Hematopoietic multipotent progenitor cell treated with erythropoietin and hydrocortisone succinate and interleukin-3 and kit ligand, for 17 days (in vitro differentiated cells): ENCODE data around the gene FAT1.

Source experiments
- DNase-seq: peaks from one replicate; pipeline ENCODE4 v3.0.0-alpha.2; 2015; ENCODE audit warnings: low spot score

Gene FAT1

DNA sequence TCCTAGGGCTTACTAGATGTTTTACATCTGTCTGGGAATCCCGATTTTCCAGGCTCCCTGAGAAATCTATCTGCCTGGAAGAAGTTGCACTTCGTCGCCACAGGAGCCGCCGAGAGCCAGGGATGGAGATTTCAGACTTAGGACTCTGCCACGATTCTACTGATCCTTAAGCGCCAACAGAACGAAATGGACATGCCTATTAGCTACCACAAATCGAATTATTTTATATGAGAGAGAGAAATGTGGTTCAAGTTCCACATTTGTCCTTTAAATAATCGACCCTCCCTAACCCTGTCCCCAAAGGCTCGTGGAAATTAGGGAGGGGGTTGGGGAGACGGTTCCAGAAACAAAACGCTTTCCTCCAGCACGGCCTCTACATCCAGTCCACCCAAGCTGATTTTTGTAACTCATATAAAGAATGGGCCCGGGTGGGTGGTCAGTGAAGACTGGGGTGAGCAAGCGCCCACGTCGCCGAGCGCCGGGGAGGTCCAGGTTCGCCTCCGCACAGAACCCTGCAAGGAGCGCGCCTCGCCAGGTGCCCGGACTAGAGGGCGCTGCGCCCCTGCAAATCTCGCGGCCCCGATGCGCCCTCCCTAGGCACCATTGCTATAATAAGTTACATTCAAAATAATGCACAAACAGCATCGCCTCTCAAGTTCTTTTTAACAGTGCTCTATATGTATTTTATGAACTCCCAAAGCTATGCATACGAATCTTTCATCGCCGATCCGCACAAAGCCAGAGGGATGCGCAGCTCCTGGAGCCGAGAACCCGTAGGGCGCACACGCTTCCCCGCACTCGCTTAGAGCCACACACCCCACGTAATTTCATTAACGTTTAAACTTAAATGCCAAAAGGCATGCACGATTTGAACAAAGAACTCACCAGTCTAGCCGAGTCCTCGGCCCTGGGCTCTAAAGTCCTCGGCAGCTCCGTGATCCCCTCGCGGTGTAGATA, 2.1 kb upstream of the FAT1 start:
- peak; percentile 28 for DNase-seq

DNA sequence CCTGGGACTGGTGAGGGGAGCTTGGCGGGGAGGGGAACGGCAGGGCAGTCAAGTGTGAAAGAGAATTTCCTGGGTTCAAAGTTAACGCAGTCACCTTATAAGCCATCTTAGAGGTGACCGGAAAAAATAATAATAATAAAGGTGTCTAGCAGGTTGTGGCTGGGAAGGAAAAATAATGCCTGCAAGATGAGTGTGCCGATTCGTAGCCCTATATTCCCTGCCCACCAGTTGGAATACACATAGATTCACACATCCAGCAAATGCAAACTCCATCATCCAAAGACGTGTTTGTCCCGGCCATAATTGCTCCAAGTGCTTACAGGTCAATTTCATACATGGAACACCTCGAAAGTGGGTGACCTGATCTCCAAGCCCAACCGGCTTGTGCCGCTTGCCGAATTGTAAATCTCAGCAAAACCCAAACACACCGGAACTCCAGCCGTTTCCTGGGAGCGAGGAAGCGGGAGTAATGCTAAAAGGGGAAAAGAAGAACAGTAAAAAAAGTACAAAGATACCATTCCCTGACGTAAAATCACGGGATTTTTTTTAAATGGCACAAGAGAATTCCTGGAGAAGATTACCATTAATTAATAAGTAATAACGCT, 1.3 kb upstream of the FAT1 start:
- DNase-seq, result no peak

DNA sequence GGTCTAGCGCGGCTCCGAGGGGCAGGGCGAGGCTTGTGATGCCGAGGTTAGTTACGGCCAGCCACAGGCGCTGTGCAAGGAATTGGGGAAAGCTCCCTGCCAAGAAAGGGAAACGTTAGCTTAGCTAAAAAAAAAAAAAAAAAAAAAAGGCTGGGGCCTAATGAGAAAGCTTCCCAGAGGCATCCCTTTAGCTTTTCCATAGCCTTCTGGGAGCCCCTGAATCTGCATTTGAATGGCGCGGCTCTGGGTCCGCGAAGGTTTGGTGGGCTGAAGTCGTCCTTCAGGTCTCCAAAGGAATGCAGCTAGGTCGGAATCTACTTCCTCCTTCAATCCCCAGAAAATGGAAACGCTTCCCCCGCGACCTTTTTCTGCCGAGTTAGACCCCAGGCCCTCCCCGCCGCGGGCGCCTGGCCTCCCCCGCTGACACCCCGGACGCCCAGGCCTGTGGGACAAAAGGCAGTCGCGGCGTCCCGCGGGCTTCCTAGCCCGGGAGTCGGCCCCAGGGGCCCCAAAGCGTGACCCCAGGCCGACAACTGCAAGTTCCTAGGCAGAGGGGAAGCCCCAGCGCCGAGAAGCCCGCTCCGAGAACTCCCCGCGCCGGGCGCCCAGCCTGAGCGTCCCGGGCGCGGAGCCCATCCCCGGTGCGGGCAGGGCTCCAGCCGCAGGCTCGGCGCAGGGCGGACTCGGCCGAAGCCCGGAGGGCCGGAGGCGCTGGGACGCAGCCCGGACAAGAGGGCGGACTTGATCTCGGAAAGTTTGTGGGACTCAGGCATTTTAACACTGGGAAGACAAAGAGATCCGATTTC, 605 bp upstream of the FAT1 start:
- DNase-seq, result no peak

DNA sequence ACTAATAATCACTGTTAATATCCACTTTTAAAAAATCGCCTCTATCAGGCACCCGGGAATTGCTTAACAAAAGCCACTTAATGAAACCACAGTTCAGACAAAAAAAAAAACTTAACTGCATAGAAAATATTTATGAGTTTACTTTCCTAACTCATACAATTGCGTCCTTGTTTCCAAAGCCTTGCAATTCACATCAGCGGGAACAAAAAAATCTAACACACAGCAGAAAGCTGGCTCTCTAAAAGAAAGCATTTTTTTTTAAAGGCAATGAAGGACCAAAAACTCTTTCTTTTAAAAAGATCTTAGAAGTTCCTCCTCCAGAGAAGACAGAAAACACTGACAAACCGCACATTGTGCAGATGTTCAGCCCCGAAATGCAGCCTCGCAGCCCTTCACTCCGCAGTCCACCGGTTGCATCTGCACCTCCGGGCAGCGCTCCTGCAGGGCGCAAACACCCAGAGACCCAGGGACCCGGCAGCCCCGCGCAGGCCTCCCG, 812 bp downstream of the FAT1 start:
- DNase-seq, result no peak

DNA sequence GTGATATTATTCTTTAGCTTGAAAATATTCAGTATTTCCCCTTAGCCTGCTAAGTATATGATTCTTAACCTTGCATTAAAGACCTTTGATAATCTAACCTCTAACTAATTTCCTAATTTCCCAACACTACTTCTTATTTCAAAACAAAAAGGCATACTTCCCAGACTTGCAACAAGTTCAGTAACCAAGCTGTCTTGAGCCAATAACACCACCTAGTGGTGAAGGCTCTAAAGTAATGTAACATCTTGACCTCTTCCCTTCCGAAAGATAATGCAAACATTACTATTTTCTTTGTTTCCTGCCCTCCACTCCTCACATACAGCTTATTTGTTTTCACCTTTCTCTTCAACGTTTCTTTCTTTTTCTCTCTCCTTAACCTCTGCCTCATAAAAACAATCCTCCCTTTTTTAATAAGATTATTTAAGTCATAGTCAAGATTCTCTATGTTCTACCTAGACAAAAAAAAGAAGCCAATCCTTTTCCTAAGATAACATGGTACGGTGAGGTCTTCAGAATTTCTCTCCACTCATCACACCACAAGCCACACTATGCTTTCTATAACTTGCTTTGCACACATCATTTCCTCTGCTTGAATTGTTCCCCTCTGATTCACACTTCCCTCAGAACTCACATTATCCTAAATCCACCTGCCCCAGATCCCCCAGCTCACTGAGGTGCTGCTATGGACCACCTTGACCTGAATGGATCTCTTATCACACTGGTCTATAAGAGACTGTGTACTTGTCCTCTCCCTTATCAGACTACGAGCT, 3.5 kb downstream of the FAT1 start:
- no peak for DNase-seq

DNA sequence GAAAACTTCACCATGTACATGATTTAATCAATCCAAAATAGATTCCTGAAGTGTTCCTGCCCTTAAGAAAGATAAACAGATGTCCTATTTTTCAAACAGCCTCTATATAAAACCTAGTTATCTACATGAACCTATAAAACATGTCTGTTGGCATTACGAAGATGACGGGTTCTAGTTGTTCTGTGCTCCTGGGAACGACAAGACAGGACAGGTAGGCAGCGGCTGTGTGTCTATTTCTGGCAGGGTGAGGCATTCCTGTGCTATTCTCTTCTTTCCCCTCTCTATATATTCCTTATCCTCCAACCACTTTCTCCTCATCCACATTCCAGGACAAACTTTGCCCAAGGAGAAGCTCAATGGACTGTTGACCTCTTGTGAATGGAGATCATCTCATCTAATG, 6.1 kb downstream of the FAT1 start:
- DNase-seq, result no peak

DNA sequence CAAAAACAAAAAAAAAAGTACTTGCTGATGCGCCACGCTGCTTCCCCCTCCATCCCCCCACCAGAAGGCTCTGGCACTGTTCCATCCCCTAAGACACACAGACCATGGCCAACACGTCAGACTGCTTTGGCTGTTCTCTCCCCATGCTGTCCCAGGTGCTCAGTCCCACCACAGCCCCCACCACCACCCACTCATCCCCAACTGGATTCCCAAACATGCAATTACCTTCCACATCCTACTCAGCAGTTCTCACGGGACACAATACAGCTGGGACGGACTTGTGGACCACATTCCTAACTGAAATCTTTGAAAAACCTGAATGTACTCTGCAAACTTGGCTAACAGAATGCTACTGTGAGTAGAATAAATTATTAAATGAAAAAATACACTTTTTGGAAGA, 8.6 kb downstream of the FAT1 start:
- no peak for DNase-seq

DNA sequence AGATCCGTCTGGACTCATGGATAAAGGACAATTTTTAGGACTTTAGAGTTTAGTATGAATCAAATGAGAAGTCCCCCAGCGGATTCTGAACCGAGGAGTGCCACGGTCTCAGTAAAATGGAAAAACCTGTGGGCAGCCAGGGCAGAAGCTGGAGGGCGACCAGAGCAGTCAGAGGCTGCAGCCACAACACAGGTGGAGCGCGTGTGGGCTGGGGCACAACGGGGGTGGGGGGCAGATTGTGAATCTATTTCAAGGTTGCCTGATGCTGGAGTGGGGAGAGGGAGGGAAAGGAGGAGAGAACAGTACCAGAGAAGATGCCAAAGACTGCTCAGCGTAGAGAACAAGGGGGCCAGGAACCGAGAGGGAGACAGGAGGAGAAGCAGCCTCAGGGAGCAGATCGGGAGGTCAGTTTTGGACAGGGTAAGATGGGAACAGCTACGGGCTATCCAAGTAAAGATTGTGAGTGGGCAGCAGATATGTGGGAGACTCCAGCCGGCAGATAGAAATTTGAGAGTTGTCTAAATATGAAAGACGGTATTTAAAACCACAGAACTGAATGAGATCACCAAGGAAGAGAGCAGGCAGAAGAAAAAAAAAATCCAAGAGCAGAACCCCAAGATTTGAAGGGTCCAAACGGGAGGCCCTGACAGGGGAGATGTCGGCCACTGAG, 9.5 kb downstream of the FAT1 start:
- DNase-seq, result no peak

DNA sequence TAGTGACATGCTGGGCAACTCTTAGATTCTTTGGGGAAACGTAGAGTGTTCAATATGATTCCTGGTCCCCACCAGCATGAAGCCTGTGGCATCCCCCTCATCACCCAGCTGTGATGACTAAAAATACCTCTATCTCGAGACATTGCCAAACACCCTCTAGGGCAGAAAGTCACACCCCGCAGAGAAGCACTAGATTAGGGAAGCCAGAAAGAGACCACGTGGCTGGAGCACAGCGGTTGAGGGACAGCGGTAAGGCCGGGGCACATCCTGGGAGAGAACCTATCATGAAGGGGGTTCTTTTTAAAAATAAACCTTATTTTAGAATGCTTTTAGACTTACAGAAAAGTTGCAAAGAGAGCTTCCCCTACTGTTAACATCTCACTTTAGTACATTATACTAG, 11.0 kb downstream of the FAT1 start:
- no peak for DNase-seq

DNA sequence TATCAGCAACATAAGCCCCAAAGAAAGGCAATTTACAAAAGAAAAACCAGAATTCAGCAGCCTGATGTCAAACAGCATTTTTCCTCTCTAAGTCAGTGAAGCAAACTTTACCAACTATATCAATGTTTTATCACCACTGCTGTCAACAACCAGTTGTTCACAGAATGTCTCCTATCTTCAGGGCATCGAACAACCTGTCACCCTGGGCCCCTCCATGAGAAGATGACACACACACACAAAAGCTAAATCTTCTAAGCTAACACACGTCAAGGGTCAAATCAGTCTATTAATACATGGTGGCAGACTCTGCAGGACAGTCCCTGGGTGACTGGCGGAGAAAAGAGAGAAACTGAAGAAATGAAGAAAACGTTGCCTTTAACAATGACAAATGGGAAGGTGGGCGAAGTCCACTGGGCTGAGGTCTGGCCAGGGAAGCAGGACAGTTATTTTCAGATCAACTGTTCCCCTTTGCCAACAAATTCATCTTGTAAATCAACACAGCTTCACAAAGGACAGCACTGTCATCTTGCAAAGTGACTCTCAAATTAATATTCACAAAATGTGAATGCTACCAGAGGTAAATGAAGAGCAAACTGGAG, 13.0 kb downstream of the FAT1 start:
- no peak for DNase-seq

DNA sequence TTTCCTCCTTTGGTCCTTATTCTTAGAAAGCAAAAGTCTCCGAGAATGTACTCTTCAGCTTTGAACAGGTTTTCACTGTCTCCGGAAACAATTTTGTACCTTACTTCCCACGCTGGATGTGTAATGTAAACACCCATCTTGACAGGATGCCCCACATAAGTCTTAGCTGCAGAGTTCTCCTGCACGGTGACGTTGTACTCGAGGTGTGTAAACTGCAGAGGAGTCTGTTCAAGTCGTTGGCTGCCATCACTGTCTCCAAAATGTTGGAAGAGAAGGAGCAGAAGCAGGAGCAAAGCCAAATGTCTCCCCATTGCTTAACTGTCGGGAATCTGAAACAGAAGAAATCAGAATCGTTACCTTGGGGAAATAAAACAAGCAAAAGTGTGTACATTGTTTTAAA, 14.1 kb downstream of the FAT1 start:
- DNase-seq, result no peak

DNA sequence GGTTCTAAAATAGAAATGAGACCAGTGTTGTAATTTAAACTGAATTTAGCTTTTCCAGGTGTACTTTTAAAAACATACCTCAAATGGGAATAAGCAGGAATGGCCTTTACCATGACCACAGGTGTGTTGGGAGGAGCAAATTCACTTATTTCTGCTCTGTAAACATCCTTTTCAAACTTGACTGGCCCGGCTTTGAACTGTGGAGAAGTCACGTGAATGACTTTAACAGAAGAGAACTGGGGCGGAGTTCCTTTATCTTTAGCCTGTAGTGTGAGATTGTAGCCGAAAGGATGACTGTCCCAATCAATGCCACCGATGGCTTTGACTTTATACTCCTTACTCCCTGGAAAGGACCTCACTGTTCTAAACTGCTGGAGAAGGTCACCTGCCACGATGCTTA, 15.1 kb downstream of the FAT1 start:
- DNase-seq, result no peak

DNA sequence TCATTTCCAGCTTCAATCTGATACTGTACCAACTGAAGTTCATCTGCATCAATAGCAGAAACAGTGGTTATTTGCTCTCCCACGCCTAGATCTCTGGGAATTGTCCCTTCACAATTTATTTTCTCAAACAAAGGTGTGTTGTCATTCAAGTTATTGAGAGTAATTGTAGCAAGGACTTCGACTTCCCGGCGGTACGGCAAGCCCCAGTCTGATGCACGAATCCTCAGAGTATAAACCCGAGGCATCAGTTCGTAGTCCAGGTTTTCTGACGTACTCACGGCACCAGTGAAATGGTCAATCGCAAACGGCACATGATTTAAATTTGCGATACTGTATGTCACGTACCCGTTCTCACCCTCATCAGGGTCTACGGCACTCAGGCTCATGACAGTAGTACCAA, 15.7 kb downstream of the FAT1 start:
- DNase-seq, result no peak

DNA sequence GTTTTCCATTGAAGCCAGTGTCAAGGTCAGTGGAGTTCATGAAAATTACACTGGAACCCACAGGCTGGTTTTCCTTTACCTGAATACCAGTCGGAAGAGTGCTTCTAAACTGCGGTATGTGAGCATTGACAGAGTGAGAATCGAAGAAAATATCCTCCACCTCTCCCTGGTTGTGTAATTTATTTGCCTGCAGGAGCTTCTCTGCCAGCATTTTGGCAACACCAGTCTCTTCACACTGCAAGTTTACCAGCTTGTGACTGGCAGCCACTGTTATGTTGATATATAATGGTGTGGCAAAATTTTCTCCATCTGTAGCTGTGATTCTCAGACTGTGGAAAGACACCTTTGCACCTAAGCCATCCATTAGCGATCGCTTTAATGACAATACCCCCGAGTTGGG, 16.1 kb downstream of the FAT1 start:
- no peak for DNase-seq

DNA sequence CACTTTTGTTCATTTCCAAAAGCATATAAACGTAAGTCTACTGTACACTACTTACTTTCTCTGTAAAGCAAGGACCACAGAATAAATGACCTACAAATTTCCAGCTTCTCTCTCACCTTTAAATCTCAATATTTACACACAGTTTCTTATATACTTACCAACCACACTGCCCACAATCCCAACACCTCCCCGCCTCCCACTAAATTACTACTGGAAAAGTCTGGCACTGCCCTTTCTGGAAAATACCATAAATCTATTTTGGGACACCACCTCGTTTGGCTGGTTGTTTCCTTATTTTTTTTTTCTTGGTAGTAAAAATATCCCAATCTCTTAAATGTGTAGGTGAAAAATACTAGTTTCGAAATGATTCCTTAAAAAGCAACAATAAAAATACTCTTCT, 19.6 kb downstream of the FAT1 start:
- no peak for DNase-seq

DNA sequence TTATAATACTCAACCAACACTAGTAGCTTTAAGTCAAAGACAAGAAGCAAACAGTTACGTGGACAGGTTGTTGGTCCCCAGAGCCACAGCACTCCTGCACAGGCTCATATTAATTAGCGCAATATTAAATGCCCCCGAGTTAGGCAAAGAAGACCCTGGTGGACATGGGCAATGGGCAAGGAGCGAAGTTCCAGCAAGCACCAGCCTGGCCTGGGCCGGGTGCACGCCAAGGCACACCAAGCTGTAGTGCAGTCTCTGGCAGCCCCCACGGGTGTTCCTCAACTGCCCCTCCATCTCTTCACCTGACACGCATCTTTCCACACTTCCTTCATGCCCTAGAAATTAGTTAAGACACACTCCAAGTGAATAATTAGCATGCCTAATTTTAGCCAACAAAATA, 20.1 kb downstream of the FAT1 start:
- DNase-seq, result no peak

DNA sequence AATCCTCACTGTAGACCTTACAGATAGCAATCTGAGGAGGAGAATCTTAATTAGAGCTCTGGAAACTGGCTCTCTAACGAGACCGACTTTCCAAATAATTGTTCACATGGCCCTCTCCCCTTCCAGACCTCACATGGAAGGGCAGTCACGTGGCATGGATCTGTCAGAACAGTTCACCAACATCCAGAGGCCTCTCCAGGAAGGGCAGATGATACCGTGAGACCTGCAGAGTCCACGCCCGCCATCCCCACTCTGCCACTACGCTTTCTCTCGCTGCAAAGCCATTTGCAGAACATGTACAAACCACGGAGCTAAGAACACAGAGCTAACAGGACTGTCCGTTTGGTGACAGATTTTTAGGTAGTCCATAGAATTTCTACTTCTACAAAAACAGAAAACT, 20.7 kb downstream of the FAT1 start:
- DNase-seq, result no peak

DNA sequence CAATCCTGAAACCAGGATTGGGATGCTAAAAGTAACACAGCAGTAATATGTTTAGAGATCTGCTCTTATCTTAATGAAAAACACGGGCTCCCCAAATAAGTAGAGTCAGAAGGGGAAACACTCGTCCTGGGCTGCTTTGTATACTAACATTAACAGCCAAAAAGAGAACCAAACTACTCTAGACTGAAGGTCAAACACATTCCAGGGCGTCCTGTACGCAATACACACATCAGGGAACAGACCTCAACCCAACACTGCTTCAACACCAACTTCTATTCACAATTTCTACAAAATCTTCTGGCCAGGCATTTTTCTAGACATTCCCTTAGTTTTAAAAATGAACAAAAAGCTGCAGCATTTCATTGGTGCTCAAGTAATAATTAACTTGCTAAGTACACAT, 21.4 kb downstream of the FAT1 start:
- no peak for DNase-seq

DNA sequence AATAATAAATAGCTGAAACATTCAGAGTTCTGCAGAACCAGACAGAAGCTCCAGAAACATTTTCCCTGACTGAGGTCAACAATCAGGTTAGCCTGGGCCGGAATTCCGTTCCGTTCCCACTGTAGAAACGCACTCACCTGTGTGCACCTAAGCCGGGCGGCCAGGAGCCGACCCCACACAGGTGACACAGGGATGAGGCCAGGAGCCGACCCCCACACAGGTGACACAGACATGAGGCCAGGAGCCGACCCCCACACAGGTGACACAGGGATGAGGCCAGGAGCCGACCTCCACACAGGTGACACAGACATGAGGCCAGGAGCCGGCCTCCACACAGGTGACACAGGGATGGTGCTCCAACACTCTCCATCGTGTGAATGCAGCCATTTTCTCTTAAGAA, 21.9 kb downstream of the FAT1 start:
- DNase-seq, result no peak

DNA sequence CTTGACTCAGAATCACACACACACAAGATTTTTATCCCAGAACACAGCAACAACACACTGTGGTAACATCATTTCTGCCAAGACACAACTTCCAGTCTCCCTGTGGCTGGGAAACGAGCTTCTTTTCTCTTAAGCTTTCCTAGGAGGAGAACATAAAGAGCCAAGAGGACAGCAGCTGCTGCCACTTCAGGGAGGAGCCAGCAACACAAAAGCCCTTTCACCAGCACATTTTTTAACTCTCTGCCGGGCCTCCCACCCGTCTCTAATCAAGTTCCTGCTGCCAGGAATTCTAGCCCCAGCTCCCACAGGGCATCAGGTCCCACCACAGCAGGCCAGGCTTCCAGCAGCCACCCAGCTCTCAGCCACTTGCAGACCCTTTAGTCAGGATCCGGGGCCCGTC, 22.4 kb downstream of the FAT1 start:
- no peak for DNase-seq

DNA sequence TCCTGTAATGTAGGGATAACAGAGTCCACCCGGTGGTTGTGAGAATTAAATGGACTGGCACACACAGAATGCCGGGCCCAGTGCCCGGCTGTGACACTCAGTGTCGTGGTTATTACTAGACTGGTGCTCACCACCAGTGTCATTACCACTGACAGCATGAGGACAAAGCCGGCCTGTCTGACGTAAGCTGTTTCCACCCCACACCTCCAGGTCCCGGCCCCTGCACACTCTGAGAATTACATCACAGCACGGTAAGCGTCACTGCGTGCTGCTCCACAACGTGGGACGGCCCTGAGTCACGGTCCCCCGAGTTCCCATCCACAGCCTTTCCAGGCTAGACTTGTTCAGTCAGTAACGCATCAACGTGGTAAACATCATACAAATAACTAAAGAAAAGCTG, 22.9 kb downstream of the FAT1 start:
- DNase-seq, result no peak
